Measurements from ENCODE around the gene NHEJ1. TPM values are rescaled to one million over a fixed set of nuclear protein-coding genes. Genes with fewer than 3 reads are reported as not detected.
A peak's percentile ranks its signal among the peaks of the same experiment; 100 is the strongest.

The NHEJ1 gene
- total RNA-seq, 1 experiment from 2014 or later = 16.7 TPM

DNA sequence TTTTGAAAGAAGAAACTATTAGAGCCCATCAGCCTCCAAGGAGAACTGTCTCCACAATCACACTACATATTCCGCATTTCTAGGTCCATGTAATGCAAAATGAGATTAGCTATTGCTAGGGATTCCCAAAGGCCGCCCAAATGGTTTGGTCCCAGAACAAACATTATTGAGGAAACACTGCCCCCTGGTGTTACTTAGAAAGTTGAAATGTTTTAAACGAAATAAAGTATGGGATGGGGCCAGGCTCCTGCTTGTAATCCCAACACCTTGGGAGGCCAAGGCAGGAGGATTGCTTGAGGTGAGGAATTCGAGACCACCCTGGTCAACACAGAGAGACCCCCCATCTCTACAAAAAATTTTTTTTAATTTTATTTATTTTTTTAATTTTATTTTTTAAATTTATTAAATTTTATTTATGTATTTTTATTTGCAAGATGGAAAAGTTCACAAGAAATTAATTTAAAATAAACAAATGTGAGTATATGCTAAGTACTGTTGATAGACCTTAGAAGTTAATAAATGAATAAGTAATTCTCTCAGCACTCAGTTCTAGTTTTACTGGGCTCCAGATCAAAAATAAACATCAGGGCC is 5.5 kb downstream of the NHEJ1 start:
- H3K27ac ChIP-seq (ENCODE audit: low read length) = no peak overlapping the region
- no peak overlapping the region for H3K4me2 ChIP-seq (ENCODE audit: low read length)
- no peaks in the 10 kb centered on the region for H3K9me3 ChIP-seq (ENCODE audit: low read length)
- H3K27me3 ChIP-seq (ENCODE audit: low read length) = no peaks in the 10 kb centered on the region
- DNase-seq (peak; percentile 89), ATAC-seq (peak; percentile 44)
- H3K9ac ChIP-seq (ENCODE audit: low read length) = no peak overlapping the region
- H3K4me3 ChIP-seq (ENCODE audit: low read length) = no peak overlapping the region
- no peaks in the 10 kb centered on the region for H4K20me1 ChIP-seq (ENCODE audit: low read length)
- H3K36me3 ChIP-seq (ENCODE audit: low read depth, low read length) = 0 out of 2 replicates have a peak, but pooled peaks cover 2% of the 10 kb centered on the region
- H3K4me1 ChIP-seq (ENCODE audit: insufficient read depth, low read length) = peaks cover 19% of the 10 kb centered on the region
- BruUV-seq (replicated peaks) = no TSS peak
- TF ChIP-seq, protein P1, sequence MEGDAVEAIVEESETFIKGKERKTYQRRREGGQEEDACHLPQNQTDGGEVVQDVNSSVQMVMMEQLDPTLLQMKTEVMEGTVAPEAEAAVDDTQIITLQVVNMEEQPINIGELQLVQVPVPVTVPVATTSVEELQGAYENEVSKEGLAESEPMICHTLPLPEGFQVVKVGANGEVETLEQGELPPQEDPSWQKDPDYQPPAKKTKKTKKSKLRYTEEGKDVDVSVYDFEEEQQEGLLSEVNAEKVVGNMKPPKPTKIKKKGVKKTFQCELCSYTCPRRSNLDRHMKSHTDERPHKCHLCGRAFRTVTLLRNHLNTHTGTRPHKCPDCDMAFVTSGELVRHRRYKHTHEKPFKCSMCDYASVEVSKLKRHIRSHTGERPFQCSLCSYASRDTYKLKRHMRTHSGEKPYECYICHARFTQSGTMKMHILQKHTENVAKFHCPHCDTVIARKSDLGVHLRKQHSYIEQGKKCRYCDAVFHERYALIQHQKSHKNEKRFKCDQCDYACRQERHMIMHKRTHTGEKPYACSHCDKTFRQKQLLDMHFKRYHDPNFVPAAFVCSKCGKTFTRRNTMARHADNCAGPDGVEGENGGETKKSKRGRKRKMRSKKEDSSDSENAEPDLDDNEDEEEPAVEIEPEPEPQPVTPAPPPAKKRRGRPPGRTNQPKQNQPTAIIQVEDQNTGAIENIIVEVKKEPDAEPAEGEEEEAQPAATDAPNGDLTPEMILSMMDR (conservative IDR thresholded peaks at IDR 0.05; ENCODE audit: low read depth, low read length) = peak; percentile 65
- no peak for TF ChIP-seq EZH2 (IDR thresholded peaks at IDR 0.05; ENCODE audit: low read length, unreplicated experiment)
- POLR2A ChIA-PET (ENCODE audit: unreplicated experiment) = interaction anchor here (0.7 kb wide), 1 partner anchor 84 kb away, joined by 3 read pairs; no protein-coding TSS in a partner anchor
- intact Hi-C loops (cut with micrococcal nuclease) = loop anchor here (1.0 to 2.0 kb wide), 3 partner anchors 30 to 126 kb away; no protein-coding TSS in a partner anchor
- CTCF ChIA-PET = interaction anchor here (0.5 to 1.9 kb wide), 17 partner anchors 13 to 175 kb away, joined by 3 to 27 read pairs (median 5); partner anchors contain the start of gene CFAP65
- 0 out of 2 replicates have a peak, but pooled peaks cover 4% of the 10 kb centered on the region for H3K79me2 ChIP-seq (ENCODE audit: low read length)
- no peaks in the 10 kb centered on the region for H3F3A ChIP-seq (ENCODE audit: low read length, unreplicated experiment)
- H2AFZ ChIP-seq (ENCODE audit: low read length) = no peak overlapping the region
- H3K9me2 ChIP-seq (replicated peaks; ENCODE audit: low read length) = no peaks in the 10 kb centered on the region

DNA sequence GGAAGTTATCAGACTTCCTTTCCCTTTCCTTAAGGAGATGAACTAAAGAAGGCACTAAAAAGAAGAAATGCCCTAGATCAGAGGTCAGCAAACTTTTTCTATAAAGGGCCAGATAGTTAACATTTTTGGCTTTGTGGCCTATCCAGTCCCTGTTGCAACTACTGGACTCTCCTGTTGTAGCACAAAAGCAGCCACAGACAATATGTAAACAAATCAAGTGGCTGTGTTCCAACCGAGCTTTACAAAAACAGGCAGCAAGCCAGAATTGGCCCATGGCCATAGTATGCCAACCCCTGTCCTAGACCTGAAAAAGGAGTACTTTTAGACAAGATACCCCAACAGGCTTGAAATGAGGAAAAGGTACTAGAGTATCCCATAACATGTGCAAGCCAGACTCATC is 10.9 kb downstream of the NHEJ1 start:
- POLR2A ChIA-PET (ENCODE audit: unreplicated experiment) = no interaction called here
- BruUV-seq (replicated peaks) = no TSS peak
- Histone ChIP-seq H4K20me1 (ENCODE audit: low read length) (no peaks in the 10 kb centered on the region), H3K27ac (ENCODE audit: low read length) (no peak overlapping the region), H3K4me1 (ENCODE audit: insufficient read depth, low read length) (no peaks in the 10 kb centered on the region), H3K9ac (ENCODE audit: low read length) (no peak overlapping the region), H3K79me2 (ENCODE audit: low read length) (no peaks in the 10 kb centered on the region), H2AFZ (ENCODE audit: low read length) (no peak overlapping the region), H3K36me3 (ENCODE audit: low read depth, low read length) (peaks cover 7% of the 10 kb centered on the region), H3F3A (ENCODE audit: low read length, unreplicated experiment) (peaks cover 3% of the 10 kb centered on the region), H3K27me3 (ENCODE audit: low read length) (no peaks in the 10 kb centered on the region), H3K4me3 (ENCODE audit: low read length) (no peak overlapping the region), H3K4me2 (ENCODE audit: low read length) (no peak overlapping the region), H3K9me3 (ENCODE audit: low read length) (no peaks in the 10 kb centered on the region), H3K9me2 (replicated peaks; ENCODE audit: low read length) (no peaks in the 10 kb centered on the region)
- TF ChIP-seq EZH2phosphoT487 (IDR thresholded peaks at IDR 0.05; ENCODE audit: borderline replicate concordance, low read length) = no peak
- TF ChIP-seq, protein P1 (conservative IDR thresholded peaks at IDR 0.05; ENCODE audit: low read depth, low read length) = no peak
- TF ChIP-seq EZH2 (IDR thresholded peaks at IDR 0.05; ENCODE audit: low read length, unreplicated experiment) = no peak
- DNase-seq = peak; percentile 26
- CTCF ChIA-PET = no interaction called here
- intact Hi-C loops (cut with micrococcal nuclease) = no loop called here
- no peak for ATAC-seq

DNA sequence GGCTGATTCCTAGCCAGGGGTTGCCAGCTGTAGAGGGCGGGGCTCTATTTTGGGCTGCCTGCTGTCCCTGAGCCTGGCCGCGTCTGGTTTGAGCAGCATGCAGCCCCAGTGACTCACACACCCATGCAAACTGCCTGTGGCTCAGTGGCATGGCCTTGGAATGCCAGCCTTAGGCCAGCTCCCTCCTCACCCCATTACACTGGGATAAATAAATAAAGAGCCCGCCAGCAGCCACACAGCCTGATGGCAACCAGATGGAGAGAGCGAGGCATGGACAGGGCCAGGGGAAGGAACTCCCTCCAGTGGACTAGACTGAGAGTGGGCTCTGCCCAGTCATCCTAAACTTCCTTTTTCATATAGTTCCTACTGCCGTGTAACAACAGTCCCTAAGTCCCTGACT is 18.3 kb downstream of the NHEJ1 start:
- Histone ChIP-seq H3K9ac (ENCODE audit: low read length) (no peak overlapping the region), H3K4me3 (ENCODE audit: low read length) (no peak overlapping the region), H3K36me3 (ENCODE audit: low read depth, low read length) (peaks cover 7% of the 10 kb centered on the region), H3F3A (ENCODE audit: low read length, unreplicated experiment) (peaks cover under 1% of the 10 kb centered on the region), H4K20me1 (ENCODE audit: low read length) (no peaks in the 10 kb centered on the region), H3K9me2 (replicated peaks; ENCODE audit: low read length) (no peaks in the 10 kb centered on the region), H3K4me1 (ENCODE audit: insufficient read depth, low read length) (peaks cover 14% of the 10 kb centered on the region), H3K79me2 (ENCODE audit: low read length) (no peaks in the 10 kb centered on the region), H3K27me3 (ENCODE audit: low read length) (no peaks in the 10 kb centered on the region), H3K27ac (ENCODE audit: low read length) (no peak overlapping the region), H2AFZ (ENCODE audit: low read length) (no peak overlapping the region), H3K4me2 (ENCODE audit: low read length) (0 out of 2 replicates have a peak overlapping the region, but pooled peaks have one; percentile 5), H3K9me3 (ENCODE audit: low read length) (no peaks in the 10 kb centered on the region)
- ChIA-PET CTCF (interaction anchor here (0.6 to 0.8 kb wide), 5 partner anchors 12 to 146 kb away, joined by 3 to 6 read pairs (median 3); no protein-coding TSS in a partner anchor), POLR2A (ENCODE audit: unreplicated experiment) (interaction anchor here (0.6 kb wide), 1 partner anchor 81 kb away, joined by 4 read pairs; no protein-coding TSS in a partner anchor)
- DNase-seq (peak; percentile 92), ATAC-seq (peak; percentile 100)
- TF ChIP-seq, protein P1 (conservative IDR thresholded peaks at IDR 0.05; ENCODE audit: low read depth, low read length) = peak; percentile 41
- TF ChIP-seq EZH2 (IDR thresholded peaks at IDR 0.05; ENCODE audit: low read length, unreplicated experiment) (no peak), EZH2phosphoT487 (IDR thresholded peaks at IDR 0.05; ENCODE audit: borderline replicate concordance, low read length) (peak; percentile 71)
- intact Hi-C loops (cut with micrococcal nuclease) = loop anchor here (5.0 kb wide), 1 partner anchor 70 kb away; no protein-coding TSS in a partner anchor
- BruUV-seq (replicated peaks) = no TSS peak

Data from PC-3 (cell line).